NCI-H1694 treated with DMSO at 0.1 percent for 48 hours (cell line): ENCODE results near the gene ANXA4.
"Not testable (repeated sequence)": the region's sequence is repeated elsewhere in the genome, so short reads cannot be mapped to it uniquely, and the experiment has no call there.

Experiments
- DNase-seq: peaks from one replicate; lab custom pipeline; 2025; lab: John Stamatoyannopoulos, UW

Gene ANXA4

GRCh38 chr2:69721022-69721421, 20.9 kb upstream of the ANXA4 start:
- no peak for DNase-seq

GRCh38 chr2:69723791-69724190, 18.1 kb upstream of the ANXA4 start:
- DNase-seq = no peak

- peak; percentile 77 for DNase-seq
Observed at GRCh38 chr2:69724540-69725159, 17.3 kb upstream of the ANXA4 start.

GRCh38 chr2:69725706-69726360, 16.1 kb upstream of the ANXA4 start:
- DNase-seq = no peak

- no peak for DNase-seq
Observed at GRCh38 chr2:69729266-69729665, 12.7 kb upstream of the ANXA4 start.

- no peak for DNase-seq
Observed at GRCh38 chr2:69729781-69730180, 12.2 kb upstream of the ANXA4 start.

- DNase-seq = no peak
Observed at GRCh38 chr2:69731147-69731970, 10.6 kb upstream of the ANXA4 start.

GRCh38 chr2:69733342-69734034, 8.4 kb upstream of the ANXA4 start:
- DNase-seq = no peak

GRCh38 chr2:69734035-69734611, 7.8 kb upstream of the ANXA4 start:
- DNase-seq = peak; percentile 13

- no peak for DNase-seq
Observed at GRCh38 chr2:69734854-69735544, 6.9 kb upstream of the ANXA4 start.

GRCh38 chr2:69735686-69736085, 6.2 kb upstream of the ANXA4 start:
- DNase-seq = no peak

- DNase-seq = not testable (repeated sequence)
Observed at GRCh38 chr2:69738149-69738548, 3.8 kb upstream of the ANXA4 start.

GRCh38 chr2:69740502-69740951, 1.4 kb upstream of the ANXA4 start:
- DNase-seq = no peak

- no peak for DNase-seq
Observed at GRCh38 chr2:69741229-69741574, 732 bp upstream of the ANXA4 start.

- DNase-seq = no peak
Observed at GRCh38 chr2:69742322-69742952, 503 bp downstream of the ANXA4 start.

- DNase-seq = no peak
Observed at GRCh38 chr2:69743847-69744264, 1.9 kb downstream of the ANXA4 start.

GRCh38 chr2:69744456-69744855, 2.5 kb downstream of the ANXA4 start:
- no peak for DNase-seq

GRCh38 chr2:69745035-69745434, 3.1 kb downstream of the ANXA4 start:
- no peak for DNase-seq

- no peak for DNase-seq
Observed at GRCh38 chr2:69750246-69750645, 8.3 kb downstream of the ANXA4 start.

GRCh38 chr2:69753659-69754363, 11.9 kb downstream of the ANXA4 start:
- no peak for DNase-seq
